ENCODE data around the gene SYMPK.

SYMPK gene

DNA sequence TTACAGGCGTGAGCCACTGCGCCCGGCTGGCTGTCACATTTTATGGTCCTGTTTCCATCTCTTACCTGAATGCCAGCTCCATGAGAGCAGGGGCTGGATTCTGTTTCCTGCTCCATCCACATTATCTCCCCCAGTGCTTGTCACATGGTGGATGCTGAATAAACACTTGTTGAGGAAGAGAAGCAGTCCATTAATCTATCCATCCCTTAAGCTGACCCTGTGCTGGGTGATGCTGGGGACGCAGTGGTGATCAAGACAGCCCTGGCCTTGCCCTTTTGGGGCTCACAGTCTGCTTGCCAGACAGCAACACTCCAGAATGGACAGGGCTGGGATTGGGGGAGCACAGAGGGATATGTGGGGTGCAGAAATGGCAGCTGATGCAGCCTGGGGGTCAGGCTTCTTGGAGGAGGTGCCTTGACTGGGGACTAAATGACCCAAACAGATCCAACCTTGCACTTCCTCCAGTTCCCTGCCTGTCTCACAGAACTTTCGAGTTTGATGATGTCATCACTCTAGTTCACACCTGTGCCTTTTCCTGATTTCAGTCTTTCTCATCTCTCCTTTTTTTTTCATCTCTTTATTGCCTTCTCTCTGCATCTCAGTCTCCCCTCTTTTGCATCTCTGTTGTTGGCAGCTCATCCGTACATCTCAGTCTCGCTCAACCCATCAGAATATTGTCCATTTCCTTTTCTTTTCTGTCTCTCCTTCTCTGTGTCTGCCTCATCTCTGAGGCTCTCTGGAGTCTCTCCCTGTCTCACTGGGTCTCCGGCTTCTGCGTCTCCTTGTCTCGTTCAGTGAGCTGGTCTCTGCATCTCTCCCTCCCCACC lies 18.3 kb upstream of the SYMPK start:
- no peak overlapping the region for H3K4ac ChIP-seq (ENCODE audit: low read length)
- peak overlapping the region; percentile 17 for H3K23ac ChIP-seq (ENCODE audit: low read depth, low read length, poor library complexity)
- no peak overlapping the region for H2AFZ ChIP-seq (ENCODE audit: low read length)
- H3K79me1 ChIP-seq (ENCODE audit: low read depth, low read length) = peaks cover 13% of the 10 kb centered on the region
- H3K27ac ChIP-seq (replicated peaks; ENCODE audit: low read length) = no peak overlapping the region
- H3K4me3 ChIP-seq (ENCODE audit: low read length in 2 of 2) = no peak overlapping the region
- peak overlapping the region; percentile 93 for H2BK15ac ChIP-seq (ENCODE audit: low read length)
- H3K27me3 ChIP-seq (ENCODE audit: control insufficient read depth in 3 of 3, insufficient read depth in 3 of 3, low read depth in 1 of 3, low read length in 3 of 3) = no peaks in the 10 kb centered on the region
- no peak overlapping the region for H2BK12ac ChIP-seq (ENCODE audit: low read length)
- DNase-seq (ENCODE audit: low spot score) = no peak
- H3K4me2 ChIP-seq (ENCODE audit: insufficient read depth, low read length, poor library complexity, severe bottlenecking) = no peak overlapping the region
- no peak overlapping the region for H4K8ac ChIP-seq (ENCODE audit: low read depth, low read length)
- no peak overlapping the region for H3K14ac ChIP-seq (ENCODE audit: low read length)
- peaks cover 9 to 21% of the 10 kb centered on the region in 2 donors for H3K36me3 ChIP-seq (replicated peaks in 1 of 2; ENCODE audit: control insufficient read depth in 2 of 2, insufficient read depth in 2 of 2, low read length in 2 of 2)
- H3K9me3 ChIP-seq (replicated peaks in 1 of 2; ENCODE audit: control insufficient read depth in 2 of 2, insufficient read depth in 1 of 2, low read depth in 1 of 2, low read length in 2 of 2) = peaks cover 0 to 4% of the 10 kb centered on the region in 2 donors
- peaks cover 19 to 24% of the 10 kb centered on the region in 2 donors for H3K4me1 ChIP-seq (ENCODE audit: control insufficient read depth in 2 of 2, insufficient read depth in 1 of 2, low read depth in 1 of 2, low read length in 2 of 2)
- H3K18ac ChIP-seq (ENCODE audit: low read length) = peak overlapping the region; percentile 27
- no peak overlapping the region for H2BK5ac ChIP-seq (ENCODE audit: low read length)
- H4K91ac ChIP-seq (ENCODE audit: low read depth, low read length, poor library complexity) = no peak overlapping the region
- H3K9ac ChIP-seq (ENCODE audit: low read depth, low read length, poor library complexity) = no peak overlapping the region
- peak overlapping the region; percentile 81 for H2AK5ac ChIP-seq (ENCODE audit: low read depth, low read length)
- WGBS, 2 donors (ENCODE audit: extremely low coverage in 2 of 2, insufficient read length in 2 of 2, insufficient replicate concordance in 1 of 2) = no CpG with 5 or more reads among the region's 10 CpGs
- H2BK120ac ChIP-seq (ENCODE audit: low read depth, low read length) = no peak overlapping the region

- Histone ChIP-seq H3K4me3 (ENCODE audit: low read length in 2 of 2) (no peak overlapping the region), H2AFZ (ENCODE audit: low read length) (no peak overlapping the region), H3K4me2 (ENCODE audit: insufficient read depth, low read length, poor library complexity, severe bottlenecking) (no peak overlapping the region), H3K27me3 (ENCODE audit: control insufficient read depth in 3 of 3, insufficient read depth in 3 of 3, low read depth in 1 of 3, low read length in 3 of 3) (no peaks in the 10 kb centered on the region), H3K18ac (ENCODE audit: low read length) (no peak overlapping the region), H2BK120ac (ENCODE audit: low read depth, low read length) (no peak overlapping the region), H3K4ac (ENCODE audit: low read length) (no peak overlapping the region), H3K79me1 (ENCODE audit: low read depth, low read length) (peaks cover 10% of the 10 kb centered on the region), H4K8ac (ENCODE audit: low read depth, low read length) (no peak overlapping the region), H3K36me3 (replicated peaks in 1 of 2; ENCODE audit: control insufficient read depth in 2 of 2, insufficient read depth in 2 of 2, low read length in 2 of 2) (peaks cover 8 to 19% of the 10 kb centered on the region in 2 donors), H3K4me1 (ENCODE audit: control insufficient read depth in 2 of 2, insufficient read depth in 1 of 2, low read depth in 1 of 2, low read length in 2 of 2) (peaks cover 21 to 26% of the 10 kb centered on the region in 2 donors), H3K27ac (replicated peaks; ENCODE audit: low read length) (no peak overlapping the region), H4K91ac (ENCODE audit: low read depth, low read length, poor library complexity) (no peak overlapping the region), H2AK5ac (ENCODE audit: low read depth, low read length) (no peak overlapping the region), H2BK15ac (ENCODE audit: low read length) (no peak overlapping the region), H2BK12ac (ENCODE audit: low read length) (no peak overlapping the region), H3K9me3 (replicated peaks in 1 of 2; ENCODE audit: control insufficient read depth in 2 of 2, insufficient read depth in 1 of 2, low read depth in 1 of 2, low read length in 2 of 2) (peaks cover 0 to 2% of the 10 kb centered on the region in 2 donors), H2BK5ac (ENCODE audit: low read length) (no peak overlapping the region), H3K23ac (ENCODE audit: low read depth, low read length, poor library complexity) (no peak overlapping the region), H3K9ac (ENCODE audit: low read depth, low read length, poor library complexity) (no peak overlapping the region), H3K14ac (ENCODE audit: low read length) (no peak overlapping the region)
- no CpG with 5 or more reads among the region's 2 CpGs for WGBS, 2 donors (ENCODE audit: extremely low coverage in 2 of 2, insufficient read length in 2 of 2, insufficient replicate concordance in 1 of 2)
- no peak for DNase-seq (ENCODE audit: low spot score)
Measured at GRCh38 chr19:45879971-45880370, 17.0 kb upstream of the SYMPK start.

GRCh38 chr19:45879055-45879454 lies 16.1 kb upstream of the SYMPK start:
- H3K9ac ChIP-seq (ENCODE audit: low read depth, low read length, poor library complexity) = no peak overlapping the region
- H3K36me3 ChIP-seq (replicated peaks in 1 of 2; ENCODE audit: control insufficient read depth in 2 of 2, insufficient read depth in 2 of 2, low read length in 2 of 2) = peaks cover 4 to 10% of the 10 kb centered on the region in 2 donors
- H3K9me3 ChIP-seq (replicated peaks in 1 of 2; ENCODE audit: control insufficient read depth in 2 of 2, insufficient read depth in 1 of 2, low read depth in 1 of 2, low read length in 2 of 2) = no peaks in the 10 kb centered on the region
- no peak overlapping the region for H3K23ac ChIP-seq (ENCODE audit: low read depth, low read length, poor library complexity)
- no peak overlapping the region for H3K27ac ChIP-seq (replicated peaks; ENCODE audit: low read length)
- DNase-seq (ENCODE audit: low spot score) = no peak
- H3K4me2 ChIP-seq (ENCODE audit: insufficient read depth, low read length, poor library complexity, severe bottlenecking) = no peak overlapping the region
- H2AK5ac ChIP-seq (ENCODE audit: low read depth, low read length) = peak overlapping the region; percentile 76
- no peak overlapping the region for H3K14ac ChIP-seq (ENCODE audit: low read length)
- no peak overlapping the region for H2BK5ac ChIP-seq (ENCODE audit: low read length)
- H2BK15ac ChIP-seq (ENCODE audit: low read length) = no peak overlapping the region
- WGBS, 2 donors (ENCODE audit: extremely low coverage in 2 of 2, insufficient read length in 2 of 2, insufficient replicate concordance in 1 of 2) = no CpG with 5 or more reads among the region's 8 CpGs
- no peak overlapping the region for H3K4me3 ChIP-seq (ENCODE audit: low read length in 2 of 2)
- no peak overlapping the region for H2BK120ac ChIP-seq (ENCODE audit: low read depth, low read length)
- no peak overlapping the region for H4K8ac ChIP-seq (ENCODE audit: low read depth, low read length)
- peaks cover 19 to 29% of the 10 kb centered on the region in 2 donors for H3K4me1 ChIP-seq (ENCODE audit: control insufficient read depth in 2 of 2, insufficient read depth in 1 of 2, low read depth in 1 of 2, low read length in 2 of 2)
- no peak overlapping the region for H4K91ac ChIP-seq (ENCODE audit: low read depth, low read length, poor library complexity)
- H3K4ac ChIP-seq (ENCODE audit: low read length) = no peak overlapping the region
- H3K79me1 ChIP-seq (ENCODE audit: low read depth, low read length) = peaks cover 5% of the 10 kb centered on the region
- H3K18ac ChIP-seq (ENCODE audit: low read length) = no peak overlapping the region
- no peak overlapping the region for H2BK12ac ChIP-seq (ENCODE audit: low read length)
- no peak overlapping the region for H2AFZ ChIP-seq (ENCODE audit: low read length)
- H3K27me3 ChIP-seq (ENCODE audit: control insufficient read depth in 3 of 3, insufficient read depth in 3 of 3, low read depth in 1 of 3, low read length in 3 of 3) = no peaks in the 10 kb centered on the region

DNA sequence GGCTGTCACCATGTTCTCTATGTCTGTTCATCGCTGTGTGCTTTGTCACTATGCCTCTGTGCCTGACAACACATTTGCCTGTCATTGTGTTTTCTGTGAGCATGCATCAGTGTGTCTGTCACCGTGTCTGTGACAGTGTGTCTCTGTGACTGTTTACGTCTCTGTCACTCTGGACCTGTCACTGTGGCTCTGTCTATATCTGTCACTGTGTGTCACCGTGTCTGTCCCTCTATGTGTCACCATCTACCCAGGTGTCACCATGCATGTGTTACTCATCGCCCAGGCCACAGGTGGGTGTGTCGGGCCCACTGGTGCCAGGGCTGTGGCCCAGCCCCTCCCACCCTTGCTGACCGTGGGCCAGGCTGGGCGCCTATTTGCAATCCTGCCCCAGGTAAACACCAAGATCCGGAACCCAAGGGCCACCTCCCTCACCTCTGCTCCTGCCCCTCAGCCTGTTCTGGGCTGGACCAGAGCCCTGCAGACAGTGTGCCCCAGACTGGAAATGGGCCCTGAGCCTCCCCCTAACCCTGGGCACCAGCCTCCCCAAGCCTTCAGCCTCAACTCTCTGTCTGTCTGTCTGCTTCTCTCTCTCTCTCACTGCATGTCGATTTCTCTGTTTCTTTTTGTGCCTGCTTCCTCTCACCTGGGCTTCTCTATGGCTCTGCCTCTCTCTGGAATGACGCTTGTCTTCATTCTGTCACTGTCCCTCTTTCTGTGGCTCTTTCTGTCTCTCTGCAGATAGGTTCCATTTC lies 15.3 kb upstream of the SYMPK start:
- Histone ChIP-seq H2AFZ (ENCODE audit: low read length) (no peak overlapping the region), H2BK5ac (ENCODE audit: low read length) (no peak overlapping the region), H3K27me3 (ENCODE audit: control insufficient read depth in 3 of 3, insufficient read depth in 3 of 3, low read depth in 1 of 3, low read length in 3 of 3) (no peaks in the 10 kb centered on the region), H3K4me2 (ENCODE audit: insufficient read depth, low read length, poor library complexity, severe bottlenecking) (no peak overlapping the region), H3K14ac (ENCODE audit: low read length) (no peak overlapping the region), H3K9me3 (replicated peaks in 1 of 2; ENCODE audit: control insufficient read depth in 2 of 2, insufficient read depth in 1 of 2, low read depth in 1 of 2, low read length in 2 of 2) (no peaks in the 10 kb centered on the region), H3K36me3 (replicated peaks in 1 of 2; ENCODE audit: control insufficient read depth in 2 of 2, insufficient read depth in 2 of 2, low read length in 2 of 2) (peaks cover 2 to 5% of the 10 kb centered on the region in 2 donors), H3K4me1 (ENCODE audit: control insufficient read depth in 2 of 2, insufficient read depth in 1 of 2, low read depth in 1 of 2, low read length in 2 of 2) (peaks cover 21 to 32% of the 10 kb centered on the region in 2 donors), H3K4me3 (ENCODE audit: low read length in 2 of 2) (no peak overlapping the region), H4K91ac (ENCODE audit: low read depth, low read length, poor library complexity) (no peak overlapping the region), H3K18ac (ENCODE audit: low read length) (no peak overlapping the region), H3K9ac (ENCODE audit: low read depth, low read length, poor library complexity) (no peak overlapping the region), H3K4ac (ENCODE audit: low read length) (no peak overlapping the region), H2BK15ac (ENCODE audit: low read length) (no peak overlapping the region), H3K79me1 (ENCODE audit: low read depth, low read length) (peaks cover 4% of the 10 kb centered on the region), H2BK12ac (ENCODE audit: low read length) (no peak overlapping the region), H2BK120ac (ENCODE audit: low read depth, low read length) (no peak overlapping the region), H3K23ac (ENCODE audit: low read depth, low read length, poor library complexity) (peak overlapping the region; percentile 3), H2AK5ac (ENCODE audit: low read depth, low read length) (no peak overlapping the region), H3K27ac (replicated peaks; ENCODE audit: low read length) (no peak overlapping the region), H4K8ac (ENCODE audit: low read depth, low read length) (no peak overlapping the region)
- WGBS, 2 donors (ENCODE audit: extremely low coverage in 2 of 2, insufficient read length in 2 of 2, insufficient replicate concordance in 1 of 2) = no CpG with 5 or more reads among the region's 11 CpGs
- no peak for DNase-seq (ENCODE audit: low spot score)
